ENCODE data around the gene HEBP2. TPM values are rescaled to one million over a fixed set of nuclear protein-coding genes. Genes with fewer than 3 reads are reported as not detected.

The HEBP2 gene
- total and polyA plus RNA-seq, 2 experiments from 2014 or later: 25.6 to 118 TPM

DNA sequence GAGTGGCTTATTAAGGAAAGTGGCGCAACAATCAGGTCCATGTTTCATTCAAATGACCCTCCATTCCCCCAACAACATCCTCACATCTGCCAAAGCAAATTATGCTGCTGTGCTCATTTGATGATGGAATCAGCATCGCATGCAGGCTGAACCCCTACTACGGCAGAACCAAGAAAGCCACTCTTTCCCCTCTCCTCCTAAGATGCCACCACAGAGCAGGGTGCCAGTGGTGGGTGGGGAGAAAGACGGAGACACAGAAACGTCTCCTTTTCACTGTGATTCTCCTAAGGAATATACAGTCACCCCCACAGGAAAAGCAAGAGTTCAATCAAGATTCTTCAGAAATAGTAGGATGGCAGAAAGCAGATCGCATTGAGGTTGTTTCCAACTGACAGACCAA, 17.1 kb downstream of the HEBP2 start:
- no peaks in the 10 kb centered on the region for H3K9me3 Mint-ChIP-seq
- TF ChIP-seq STAT1 (IDR thresholded peaks at IDR 0.05; ENCODE audit: unreplicated experiment) (no peak), ZNF331 (CRISPR knock-in tag; IDR thresholded peaks at IDR 0.05; ENCODE audit: low read depth) (no peak), EZH2phosphoT487 (IDR thresholded peaks at IDR 0.05; ENCODE audit: unreplicated experiment) (no peak), POLR2AphosphoS5 (IDR thresholded peaks at IDR 0.05; ENCODE audit: low read depth) (no peak), JUNB (IDR thresholded peaks at IDR 0.05; ENCODE audit: unreplicated experiment) (no peak), ZNF114 (CRISPR knock-in tag; IDR thresholded peaks at IDR 0.05) (no peak), CREB1 (CRISPR knock-in tag; IDR thresholded peaks at IDR 0.05; ENCODE audit: low read depth) (no peak), NANOG (IDR thresholded peaks at IDR 0.05; ENCODE audit: borderline replicate concordance) (no peak), EZH2 (IDR thresholded peaks at IDR 0.05; ENCODE audit: low read depth, unreplicated experiment) (no peak)
- TF ChIP-seq, protein P1, sequence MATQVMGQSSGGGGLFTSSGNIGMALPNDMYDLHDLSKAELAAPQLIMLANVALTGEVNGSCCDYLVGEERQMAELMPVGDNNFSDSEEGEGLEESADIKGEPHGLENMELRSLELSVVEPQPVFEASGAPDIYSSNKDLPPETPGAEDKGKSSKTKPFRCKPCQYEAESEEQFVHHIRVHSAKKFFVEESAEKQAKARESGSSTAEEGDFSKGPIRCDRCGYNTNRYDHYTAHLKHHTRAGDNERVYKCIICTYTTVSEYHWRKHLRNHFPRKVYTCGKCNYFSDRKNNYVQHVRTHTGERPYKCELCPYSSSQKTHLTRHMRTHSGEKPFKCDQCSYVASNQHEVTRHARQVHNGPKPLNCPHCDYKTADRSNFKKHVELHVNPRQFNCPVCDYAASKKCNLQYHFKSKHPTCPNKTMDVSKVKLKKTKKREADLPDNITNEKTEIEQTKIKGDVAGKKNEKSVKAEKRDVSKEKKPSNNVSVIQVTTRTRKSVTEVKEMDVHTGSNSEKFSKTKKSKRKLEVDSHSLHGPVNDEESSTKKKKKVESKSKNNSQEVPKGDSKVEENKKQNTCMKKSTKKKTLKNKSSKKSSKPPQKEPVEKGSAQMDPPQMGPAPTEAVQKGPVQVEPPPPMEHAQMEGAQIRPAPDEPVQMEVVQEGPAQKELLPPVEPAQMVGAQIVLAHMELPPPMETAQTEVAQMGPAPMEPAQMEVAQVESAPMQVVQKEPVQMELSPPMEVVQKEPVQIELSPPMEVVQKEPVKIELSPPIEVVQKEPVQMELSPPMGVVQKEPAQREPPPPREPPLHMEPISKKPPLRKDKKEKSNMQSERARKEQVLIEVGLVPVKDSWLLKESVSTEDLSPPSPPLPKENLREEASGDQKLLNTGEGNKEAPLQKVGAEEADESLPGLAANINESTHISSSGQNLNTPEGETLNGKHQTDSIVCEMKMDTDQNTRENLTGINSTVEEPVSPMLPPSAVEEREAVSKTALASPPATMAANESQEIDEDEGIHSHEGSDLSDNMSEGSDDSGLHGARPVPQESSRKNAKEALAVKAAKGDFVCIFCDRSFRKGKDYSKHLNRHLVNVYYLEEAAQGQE (IDR thresholded peaks at IDR 0.05; ENCODE audit: unreplicated experiment): no peak
- TF ChIP-seq, protein P2, sequence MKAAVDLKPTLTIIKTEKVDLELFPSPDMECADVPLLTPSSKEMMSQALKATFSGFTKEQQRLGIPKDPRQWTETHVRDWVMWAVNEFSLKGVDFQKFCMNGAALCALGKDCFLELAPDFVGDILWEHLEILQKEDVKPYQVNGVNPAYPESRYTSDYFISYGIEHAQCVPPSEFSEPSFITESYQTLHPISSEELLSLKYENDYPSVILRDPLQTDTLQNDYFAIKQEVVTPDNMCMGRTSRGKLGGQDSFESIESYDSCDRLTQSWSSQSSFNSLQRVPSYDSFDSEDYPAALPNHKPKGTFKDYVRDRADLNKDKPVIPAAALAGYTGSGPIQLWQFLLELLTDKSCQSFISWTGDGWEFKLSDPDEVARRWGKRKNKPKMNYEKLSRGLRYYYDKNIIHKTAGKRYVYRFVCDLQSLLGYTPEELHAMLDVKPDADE (IDR thresholded peaks at IDR 0.05): no peak
- TF ChIP-seq, protein P3, sequence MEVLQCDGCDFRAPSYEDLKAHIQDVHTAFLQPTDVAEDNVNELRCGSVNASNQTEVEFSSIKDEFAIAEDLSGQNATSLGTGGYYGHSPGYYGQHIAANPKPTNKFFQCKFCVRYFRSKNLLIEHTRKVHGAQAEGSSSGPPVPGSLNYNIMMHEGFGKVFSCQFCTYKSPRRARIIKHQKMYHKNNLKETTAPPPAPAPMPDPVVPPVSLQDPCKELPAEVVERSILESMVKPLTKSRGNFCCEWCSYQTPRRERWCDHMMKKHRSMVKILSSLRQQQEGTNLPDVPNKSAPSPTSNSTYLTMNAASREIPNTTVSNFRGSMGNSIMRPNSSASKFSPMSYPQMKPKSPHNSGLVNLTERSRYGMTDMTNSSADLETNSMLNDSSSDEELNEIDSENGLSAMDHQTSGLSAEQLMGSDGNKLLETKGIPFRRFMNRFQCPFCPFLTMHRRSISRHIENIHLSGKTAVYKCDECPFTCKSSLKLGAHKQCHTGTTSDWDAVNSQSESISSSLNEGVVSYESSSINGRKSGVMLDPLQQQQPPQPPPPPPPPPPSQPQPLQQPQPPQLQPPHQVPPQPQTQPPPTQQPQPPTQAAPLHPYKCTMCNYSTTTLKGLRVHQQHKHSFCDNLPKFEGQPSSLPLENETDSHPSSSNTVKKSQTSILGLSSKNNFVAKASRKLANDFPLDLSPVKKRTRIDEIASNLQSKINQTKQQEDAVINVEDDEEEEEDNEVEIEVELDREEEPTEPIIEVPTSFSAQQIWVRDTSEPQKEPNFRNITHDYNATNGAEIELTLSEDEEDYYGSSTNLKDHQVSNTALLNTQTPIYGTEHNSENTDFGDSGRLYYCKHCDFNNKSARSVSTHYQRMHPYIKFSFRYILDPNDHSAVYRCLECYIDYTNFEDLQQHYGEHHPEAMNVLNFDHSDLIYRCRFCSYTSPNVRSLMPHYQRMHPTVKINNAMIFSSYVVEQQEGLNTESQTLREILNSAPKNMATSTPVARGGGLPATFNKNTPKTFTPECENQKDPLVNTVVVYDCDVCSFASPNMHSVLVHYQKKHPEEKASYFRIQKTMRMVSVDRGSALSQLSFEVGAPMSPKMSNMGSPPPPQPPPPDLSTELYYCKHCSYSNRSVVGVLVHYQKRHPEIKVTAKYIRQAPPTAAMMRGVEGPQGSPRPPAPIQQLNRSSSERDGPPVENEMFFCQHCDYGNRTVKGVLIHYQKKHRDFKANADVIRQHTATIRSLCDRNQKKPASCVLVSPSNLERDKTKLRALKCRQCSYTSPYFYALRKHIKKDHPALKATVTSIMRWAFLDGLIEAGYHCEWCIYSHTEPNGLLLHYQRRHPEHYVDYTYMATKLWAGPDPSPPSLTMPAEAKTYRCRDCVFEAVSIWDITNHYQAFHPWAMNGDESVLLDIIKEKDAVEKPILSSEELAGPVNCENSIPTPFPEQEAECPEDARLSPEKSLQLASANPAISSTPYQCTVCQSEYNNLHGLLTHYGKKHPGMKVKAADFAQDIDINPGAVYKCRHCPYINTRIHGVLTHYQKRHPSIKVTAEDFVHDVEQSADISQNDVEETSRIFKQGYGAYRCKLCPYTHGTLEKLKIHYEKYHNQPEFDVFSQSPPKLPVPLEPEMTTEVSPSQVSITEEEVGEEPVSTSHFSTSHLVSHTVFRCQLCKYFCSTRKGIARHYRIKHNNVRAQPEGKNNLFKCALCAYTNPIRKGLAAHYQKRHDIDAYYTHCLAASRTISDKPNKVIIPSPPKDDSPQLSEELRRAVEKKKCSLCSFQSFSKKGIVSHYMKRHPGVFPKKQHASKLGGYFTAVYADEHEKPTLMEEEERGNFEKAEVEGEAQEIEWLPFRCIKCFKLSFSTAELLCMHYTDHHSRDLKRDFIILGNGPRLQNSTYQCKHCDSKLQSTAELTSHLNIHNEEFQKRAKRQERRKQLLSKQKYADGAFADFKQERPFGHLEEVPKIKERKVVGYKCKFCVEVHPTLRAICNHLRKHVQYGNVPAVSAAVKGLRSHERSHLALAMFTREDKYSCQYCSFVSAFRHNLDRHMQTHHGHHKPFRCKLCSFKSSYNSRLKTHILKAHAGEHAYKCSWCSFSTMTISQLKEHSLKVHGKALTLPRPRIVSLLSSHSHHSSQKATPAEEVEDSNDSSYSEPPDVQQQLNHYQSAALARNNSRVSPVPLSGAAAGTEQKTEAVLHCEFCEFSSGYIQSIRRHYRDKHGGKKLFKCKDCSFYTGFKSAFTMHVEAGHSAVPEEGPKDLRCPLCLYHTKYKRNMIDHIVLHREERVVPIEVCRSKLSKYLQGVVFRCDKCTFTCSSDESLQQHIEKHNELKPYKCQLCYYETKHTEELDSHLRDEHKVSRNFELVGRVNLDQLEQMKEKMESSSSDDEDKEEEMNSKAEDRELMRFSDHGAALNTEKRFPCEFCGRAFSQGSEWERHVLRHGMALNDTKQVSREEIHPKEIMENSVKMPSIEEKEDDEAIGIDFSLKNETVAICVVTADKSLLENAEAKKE (CRISPR knock-in tag; IDR thresholded peaks at IDR 0.05): no peak
- TF ChIP-seq, protein P4, sequence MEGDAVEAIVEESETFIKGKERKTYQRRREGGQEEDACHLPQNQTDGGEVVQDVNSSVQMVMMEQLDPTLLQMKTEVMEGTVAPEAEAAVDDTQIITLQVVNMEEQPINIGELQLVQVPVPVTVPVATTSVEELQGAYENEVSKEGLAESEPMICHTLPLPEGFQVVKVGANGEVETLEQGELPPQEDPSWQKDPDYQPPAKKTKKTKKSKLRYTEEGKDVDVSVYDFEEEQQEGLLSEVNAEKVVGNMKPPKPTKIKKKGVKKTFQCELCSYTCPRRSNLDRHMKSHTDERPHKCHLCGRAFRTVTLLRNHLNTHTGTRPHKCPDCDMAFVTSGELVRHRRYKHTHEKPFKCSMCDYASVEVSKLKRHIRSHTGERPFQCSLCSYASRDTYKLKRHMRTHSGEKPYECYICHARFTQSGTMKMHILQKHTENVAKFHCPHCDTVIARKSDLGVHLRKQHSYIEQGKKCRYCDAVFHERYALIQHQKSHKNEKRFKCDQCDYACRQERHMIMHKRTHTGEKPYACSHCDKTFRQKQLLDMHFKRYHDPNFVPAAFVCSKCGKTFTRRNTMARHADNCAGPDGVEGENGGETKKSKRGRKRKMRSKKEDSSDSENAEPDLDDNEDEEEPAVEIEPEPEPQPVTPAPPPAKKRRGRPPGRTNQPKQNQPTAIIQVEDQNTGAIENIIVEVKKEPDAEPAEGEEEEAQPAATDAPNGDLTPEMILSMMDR (conservative IDR thresholded peaks at IDR 0.05; ENCODE audit: low read depth in 2 of 2): no peak
- H3K4me2 ChIP-seq: no peak overlapping the region
- H3K27ac Mint-ChIP-seq: no peak overlapping the region
- no peak overlapping the region for H3K4me3 ChIP-seq
- H3K79me2 ChIP-seq (replicated peaks; ENCODE audit: insufficient read depth): no peaks in the 10 kb centered on the region
- H3K27me3 ChIP-seq (ENCODE audit: insufficient read depth): no peaks in the 10 kb centered on the region
- no peaks in the 10 kb centered on the region for H3K9me2 ChIP-seq (ENCODE audit: insufficient read depth)
- peaks cover 45% of the 10 kb centered on the region for H3K36me3 Mint-ChIP-seq (ENCODE audit: low read depth)
- H3K4me1 Mint-ChIP-seq: no peaks in the 10 kb centered on the region
- no peaks in the 10 kb centered on the region for H3F3A ChIP-seq (replicated peaks; ENCODE audit: low read depth)
- no peak overlapping the region for H3K27ac ChIP-seq (ENCODE audit: low read depth)
- no peak for DNase-seq (ENCODE audit: low spot score)
- peaks cover 10% of the 10 kb centered on the region for H3K27me3 Mint-ChIP-seq (ENCODE audit: insufficient read depth, low read depth, poor library complexity)
- H3K36me3 ChIP-seq (ENCODE audit: insufficient read depth): no peaks in the 10 kb centered on the region; the same call in 1 of the 2 replicates
- no peak overlapping the region for H3K4me3 Mint-ChIP-seq
- no peaks in the 10 kb centered on the region for H3K4me1 ChIP-seq (ENCODE audit: insufficient read depth)
- no peak for ATAC-seq
- H2AFZ ChIP-seq: no peak overlapping the region
- no peaks in the 10 kb centered on the region; the same call in 1 of the 2 replicates for H4K20me1 ChIP-seq (replicated peaks; ENCODE audit: insufficient read depth)
